SU-DHL-6 (cell line): ENCODE measurements around the gene C16orf78.

Source experiments
- H2AFZ ChIP-seq: fragments of 200-600 bp; sonication (generic); 2 replicates; pipeline ENCODE4 v1.6.1; 2014; ENCODE audit warnings: low read depth, mild to moderate bottlenecking, moderate library complexity, mixed read lengths, antibody characterized with exemption, low read length; ENCODE audit not compliant: severe bottlenecking
- H3F3A ChIP-seq: fragments of 200-600 bp; shearing (Covaris generic); 2 replicates; pipeline ENCODE4 v1.6.0; 2016; ENCODE audit warnings: antibody characterized with exemption, mild to moderate bottlenecking; ENCODE audit not compliant: insufficient read depth
- H3K27ac ChIP-seq: fragments of 200-600 bp; sonication (generic); 2 replicates; pipeline ENCODE4 v1.5.1; 2016; ENCODE audit warnings: low read depth, mild to moderate bottlenecking, low read length, moderate library complexity, mixed read lengths
- H3K27me3 ChIP-seq: fragments of 200-600 bp; sonication (generic), shearing (Covaris generic); 2 replicates; pipeline ENCODE4 v1.6.0; 2014; ENCODE audit warnings: mild to moderate bottlenecking, low read length
- H3K36me3 ChIP-seq: fragments of 200-600 bp; sonication (generic); 2 replicates; pipeline ENCODE4 v1.6.1; 2014; ENCODE audit warnings: mild to moderate bottlenecking, low read length, mixed read lengths
- H3K4me2 ChIP-seq: fragments of 300-600, 200-600 bp; shearing (Covaris generic), sonication (generic); 2 replicates; pipeline ENCODE4 v1.6.0; 2014; ENCODE audit warnings: low read length, low read depth, mild to moderate bottlenecking; ENCODE audit not compliant: poor library complexity, severe bottlenecking
- H3K4me3 ChIP-seq: fragments of 200-600 bp; sonication (generic); 2 replicates; pipeline ENCODE4 v1.5.1; 2014; ENCODE audit warnings: antibody characterized with exemption, low read length, mild to moderate bottlenecking, mixed read lengths; ENCODE audit not compliant: insufficient read depth, poor library complexity, severe bottlenecking
- H3K79me2 ChIP-seq: fragments of 200-600 bp; sonication (generic); 2 replicates; pipeline ENCODE4 v1.6.1; 2014; ENCODE audit warnings: mild to moderate bottlenecking, low read length, moderate library complexity; ENCODE audit not compliant: insufficient read depth
- H3K9ac ChIP-seq: fragments of 200-600 bp; sonication (generic); 2 replicates; pipeline ENCODE4 v1.7.0; 2014; ENCODE audit warnings: mild to moderate bottlenecking, low read length
- H3K9me2 ChIP-seq: fragments of 200-600 bp; sonication (generic); replicated peaks from 2 replicates; pipeline ENCODE4 v1.6.1; 2014; ENCODE audit warnings: low read length; ENCODE audit not compliant: insufficient read depth
- H3K9me3 ChIP-seq: fragments of 200-600 bp; sonication (generic); 2 replicates; pipeline ENCODE4 v1.6.1; 2014; ENCODE audit warnings: low read length, mixed read lengths; ENCODE audit not compliant: insufficient read depth
- H4K20me1 ChIP-seq: fragments of 200-600 bp; sonication (generic); 2 replicates; pipeline ENCODE4 v1.6.1; 2014; ENCODE audit warnings: low read depth, mild to moderate bottlenecking, antibody characterized with exemption, low read length, moderate library complexity, mixed read lengths
- EZH2phosphoT487 ChIP-seq: fragments of 200-600 bp; sonication (generic), shearing (Covaris generic); conservative IDR thresholded peaks from 2 replicates; pipeline ENCODE4 v1.6.1; 2018; ENCODE audit warnings: mild to moderate bottlenecking, antibody characterized with exemption, low read length, moderate library complexity, mixed read lengths
- TF ChIP-seq, protein P1 (sequence below): fragments of 200-600 bp; sonication (generic); IDR thresholded peaks from one replicate; pipeline ENCODE4 v1.5.1; 2017; ENCODE audit warnings: antibody characterized with exemption, mild to moderate bottlenecking, low read length, moderate library complexity; ENCODE audit not compliant: insufficient read depth, poor library complexity, severe bottlenecking

The C16orf78 gene

DNA sequence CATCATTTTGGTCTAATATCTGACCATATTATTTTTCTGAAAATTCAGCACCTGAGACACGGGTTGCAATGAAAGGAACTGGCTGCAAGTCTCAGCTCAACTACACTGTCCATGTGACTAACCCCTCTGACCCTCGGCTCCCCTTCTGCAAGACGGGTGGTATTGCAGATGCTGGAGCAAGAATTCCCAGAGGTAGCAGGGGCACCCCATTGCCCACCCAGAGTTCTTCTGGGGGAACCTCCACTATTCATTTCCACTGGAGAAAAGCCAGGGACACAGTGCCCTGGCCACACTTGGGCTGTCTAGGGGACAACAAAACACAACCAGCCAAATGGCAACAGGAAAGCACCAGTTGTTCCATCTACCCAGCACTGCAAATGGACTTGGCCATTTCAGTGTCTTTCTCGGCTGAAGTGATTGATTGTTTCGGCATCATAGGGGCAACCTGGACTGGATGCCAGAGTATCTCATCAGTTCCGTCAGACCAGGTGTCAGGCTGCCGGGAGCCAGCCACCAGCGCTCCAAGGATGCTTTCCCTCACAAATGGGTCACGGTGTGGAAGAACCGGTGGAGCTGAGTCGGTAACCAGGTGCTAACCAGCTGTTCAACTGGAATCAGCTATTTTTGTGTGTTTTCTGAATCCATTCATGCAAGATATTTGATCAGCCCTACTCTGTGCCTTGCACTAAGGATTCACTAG is 58.1 kb downstream of the C16orf78 start:
- Histone ChIP-seq H3K9me2 (no peaks in the 10 kb centered on the region), H2AFZ (no peak overlapping the region), H4K20me1 (no peaks in the 10 kb centered on the region), H3K36me3 (no peaks in the 10 kb centered on the region), H3K4me3 (no peak overlapping the region), H3K79me2 (no peaks in the 10 kb centered on the region), H3F3A (no peaks in the 10 kb centered on the region), H3K4me2 (no peak overlapping the region), H3K9ac (no peak overlapping the region), H3K9me3 (no peaks in the 10 kb centered on the region), H3K27ac (no peak overlapping the region), H3K27me3 (no peaks in the 10 kb centered on the region)
- no peak for TF ChIP-seq EZH2phosphoT487
- TF ChIP-seq, protein P1, sequence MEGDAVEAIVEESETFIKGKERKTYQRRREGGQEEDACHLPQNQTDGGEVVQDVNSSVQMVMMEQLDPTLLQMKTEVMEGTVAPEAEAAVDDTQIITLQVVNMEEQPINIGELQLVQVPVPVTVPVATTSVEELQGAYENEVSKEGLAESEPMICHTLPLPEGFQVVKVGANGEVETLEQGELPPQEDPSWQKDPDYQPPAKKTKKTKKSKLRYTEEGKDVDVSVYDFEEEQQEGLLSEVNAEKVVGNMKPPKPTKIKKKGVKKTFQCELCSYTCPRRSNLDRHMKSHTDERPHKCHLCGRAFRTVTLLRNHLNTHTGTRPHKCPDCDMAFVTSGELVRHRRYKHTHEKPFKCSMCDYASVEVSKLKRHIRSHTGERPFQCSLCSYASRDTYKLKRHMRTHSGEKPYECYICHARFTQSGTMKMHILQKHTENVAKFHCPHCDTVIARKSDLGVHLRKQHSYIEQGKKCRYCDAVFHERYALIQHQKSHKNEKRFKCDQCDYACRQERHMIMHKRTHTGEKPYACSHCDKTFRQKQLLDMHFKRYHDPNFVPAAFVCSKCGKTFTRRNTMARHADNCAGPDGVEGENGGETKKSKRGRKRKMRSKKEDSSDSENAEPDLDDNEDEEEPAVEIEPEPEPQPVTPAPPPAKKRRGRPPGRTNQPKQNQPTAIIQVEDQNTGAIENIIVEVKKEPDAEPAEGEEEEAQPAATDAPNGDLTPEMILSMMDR = no peak

DNA sequence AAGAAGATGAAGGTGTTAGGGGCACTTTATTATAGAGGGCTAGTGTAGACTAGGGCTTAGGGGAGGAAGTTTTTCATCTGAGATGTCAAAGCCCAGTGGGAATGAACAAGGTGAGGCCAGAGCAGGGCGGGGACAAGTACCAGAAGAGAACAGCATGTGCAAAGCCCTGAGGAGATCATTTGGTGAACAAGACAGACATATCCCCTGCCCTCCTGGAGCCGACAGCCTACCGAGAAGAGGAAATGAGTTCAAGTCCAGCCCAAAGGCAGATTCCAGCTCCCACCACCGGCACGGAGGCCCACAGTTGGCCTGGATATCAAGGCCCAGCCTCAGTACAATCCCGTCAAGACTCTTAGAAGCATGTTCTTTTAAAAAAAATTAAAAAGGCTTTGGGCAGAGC is 61.1 kb downstream of the C16orf78 start:
- Histone ChIP-seq H3K9me2 (no peaks in the 10 kb centered on the region), H3K9ac (no peak overlapping the region), H3K9me3 (no peaks in the 10 kb centered on the region), H3K4me3 (no peak overlapping the region), H3K27me3 (no peaks in the 10 kb centered on the region), H2AFZ (no peak overlapping the region), H3K4me2 (no peak overlapping the region), H3K79me2 (no peaks in the 10 kb centered on the region), H4K20me1 (no peaks in the 10 kb centered on the region), H3K27ac (no peak overlapping the region), H3F3A (no peaks in the 10 kb centered on the region), H3K36me3 (no peaks in the 10 kb centered on the region)
- no peak for TF ChIP-seq EZH2phosphoT487
- TF ChIP-seq, protein P1 = no peak

DNA sequence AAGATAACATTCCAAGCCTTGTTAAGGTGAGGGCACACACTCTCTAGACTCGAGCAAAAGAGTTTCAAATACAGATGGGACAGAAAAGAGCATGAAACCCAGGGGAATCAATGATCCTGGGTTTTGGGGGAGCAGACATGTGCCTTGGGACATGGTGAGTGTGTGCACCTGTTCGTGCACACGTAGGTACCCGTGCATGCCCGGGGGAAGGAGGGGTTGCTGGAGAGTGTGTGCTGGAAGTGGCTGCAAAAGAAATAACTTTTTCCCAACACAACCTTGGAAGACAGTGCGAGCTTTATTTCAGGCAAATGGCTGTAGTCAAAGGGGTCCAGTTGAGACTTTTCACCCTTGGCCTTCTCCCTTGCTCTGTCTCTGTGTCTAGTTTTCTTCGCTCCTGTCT is 62.6 kb downstream of the C16orf78 start:
- Histone ChIP-seq H3F3A (no peaks in the 10 kb centered on the region), H3K4me3 (no peak overlapping the region), H3K79me2 (no peaks in the 10 kb centered on the region), H4K20me1 (no peaks in the 10 kb centered on the region), H2AFZ (no peak overlapping the region), H3K27ac (no peak overlapping the region), H3K9ac (no peak overlapping the region), H3K36me3 (no peaks in the 10 kb centered on the region), H3K27me3 (no peaks in the 10 kb centered on the region), H3K4me2 (no peak overlapping the region), H3K9me3 (no peaks in the 10 kb centered on the region), H3K9me2 (no peaks in the 10 kb centered on the region)
- TF ChIP-seq, protein P1 = no peak
- no peak for TF ChIP-seq EZH2phosphoT487
